A673 (cell line): ENCODE results near the gene OTOG. TPM values are rescaled to one million over a fixed set of nuclear protein-coding genes. Genes with fewer than 3 reads are reported as not detected.

ENCODE experiments used
- BruUV-seq: library from RNA; stranded (reverse); fragments of 400-500 nt; replicated peaks from 2 replicates; lab custom pipeline; 2021; lab: Mats Ljungman, UMichigan
- CTCF ChIA-PET: fragments of 300-600 bp; sonication (Branson Sonifier 250); formaldehyde crosslinking; loops from one replicate; lab custom pipeline; 2022; ENCODE audit warnings: antibody characterized with exemption; lab: Charles Lee
- POLR2A ChIA-PET: fragments of 300-600 bp; sonication (Branson Sonifier 250); formaldehyde crosslinking; loops from one replicate; lab custom pipeline; 2022; ENCODE audit warnings: antibody characterized with exemption; ENCODE audit not compliant: low non-redundant PET; lab: Charles Lee
- DNase-seq: peaks from one replicate; pipeline ENCODE4 v3.0.0-alpha.2; 2015; ENCODE audit warnings: low spot score
- H3K27ac ChIP-seq: fragments of 200-600 bp; sonication (generic); 2 replicates; pipeline ENCODE4 v1.5.1; 2016; ENCODE audit warnings: mixed run types, low read depth, mild to moderate bottlenecking, mixed read lengths, antibody characterized with exemption, low read length; ENCODE audit not compliant: poor library complexity, severe bottlenecking
- H3K27me3 ChIP-seq: fragments of 200-600 bp; sonication (generic); replicated peaks from 2 replicates; pipeline ENCODE4 v1.6.1; 2017; ENCODE audit warnings: mixed run types, low read depth, mild to moderate bottlenecking, mixed read lengths, antibody characterized with exemption, low read length; ENCODE audit not compliant: insufficient read depth, poor library complexity
- H3K36me3 ChIP-seq: fragments of 200-600 bp; sonication (generic); 2 replicates; pipeline ENCODE4 v1.6.1; 2016; ENCODE audit warnings: mixed run types, mild to moderate bottlenecking, mixed read lengths, antibody characterized with exemption, low read length; ENCODE audit not compliant: insufficient read depth, poor library complexity, severe bottlenecking
- H3K4me1 ChIP-seq: fragments of 200-600 bp; sonication (generic); 2 replicates; pipeline ENCODE4 v1.6.1; 2017; ENCODE audit warnings: mixed run types, mild to moderate bottlenecking, mixed read lengths, antibody characterized with exemption, low read length; ENCODE audit not compliant: insufficient read depth, poor library complexity, severe bottlenecking
- H3K4me3 ChIP-seq: fragments of 200-600 bp; sonication (generic); 2 replicates; pipeline ENCODE4 v1.5.1; 2016; ENCODE audit warnings: low read depth, mixed run types, mild to moderate bottlenecking, mixed read lengths, low read length; ENCODE audit not compliant: poor library complexity, severe bottlenecking
- H3K9me3 ChIP-seq: fragments of 200-600 bp; sonication (generic); 2 replicates; pipeline ENCODE4 v1.6.1; 2016; ENCODE audit warnings: mixed run types, low read depth, mild to moderate bottlenecking, mixed read lengths, antibody characterized with exemption, low read length; ENCODE audit not compliant: poor library complexity, severe bottlenecking
- CTCF ChIP-seq: fragments of 300-800, 200-600 bp; sonication (generic); conservative IDR thresholded peaks from 2 replicates; pipeline ENCODE4 v1.5.1; 2017; ENCODE audit warnings: low read depth, mild to moderate bottlenecking, antibody characterized with exemption, low read length, moderate library complexity, mixed read lengths
- EZH2 ChIP-seq: fragments of 200-600 bp; sonication (generic); IDR thresholded peaks from 2 replicates; pipeline ENCODE4 v1.6.1; 2017; ENCODE audit warnings: borderline replicate concordance, low read depth, mild to moderate bottlenecking, mixed read lengths, antibody characterized with exemption, low read length; ENCODE audit not compliant: poor library complexity, severe bottlenecking
- intact Hi-C: fragments of 100-400 bp; cut with micrococcal nuclease; formaldehyde crosslinking; loops from one replicate; pipeline ENCODE4 v1.10.0; 2022; ENCODE audit not compliant: unreplicated experiment
- total RNA-seq: library from RNA; stranded (reverse); gene quantifications from 2 replicates; pipeline ENCODE4 v1.2.3, GENCODE V29; 2021

The OTOG gene
- total RNA-seq, 1 experiment from 2014 or later: not detected

GRCh38 chr11:17642980-17643379, 95.9 kb downstream of the OTOG start:
- ChIA-PET CTCF (no interaction called here), POLR2A (no interaction called here)
- H3K4me1 ChIP-seq: no peaks in the 10 kb centered on the region
- intact Hi-C loops: no loop called here
- TF ChIP-seq CTCF: no peak
- BruUV-seq: no TSS peak
- no peak for DNase-seq
- H3K27me3 ChIP-seq: no peaks in the 10 kb centered on the region
- H3K4me3 ChIP-seq: no peak overlapping the region
- no peak overlapping the region for H3K27ac ChIP-seq
- H3K9me3 ChIP-seq: no peaks in the 10 kb centered on the region
- H3K36me3 ChIP-seq: no peaks in the 10 kb centered on the region

GRCh38 chr11:17643506-17644405, 96.7 kb downstream of the OTOG start:
- H3K4me1 ChIP-seq: peaks cover under 1% of the 10 kb centered on the region
- intact Hi-C loops: no loop called here
- no peak overlapping the region for H3K4me3 ChIP-seq
- no peaks in the 10 kb centered on the region for H3K27me3 ChIP-seq
- no TSS peak for BruUV-seq
- no peak for DNase-seq
- CTCF ChIA-PET: no interaction called here
- no peak overlapping the region for H3K27ac ChIP-seq
- H3K9me3 ChIP-seq: no peaks in the 10 kb centered on the region
- H3K36me3 ChIP-seq: no peaks in the 10 kb centered on the region
- TF ChIP-seq CTCF (no peak), EZH2 (no peak)
- POLR2A ChIA-PET: no interaction called here

- intact Hi-C loops: no loop called here
- Histone ChIP-seq H3K4me3 (no peak overlapping the region), H3K27ac (no peak overlapping the region), H3K9me3 (no peaks in the 10 kb centered on the region), H3K27me3 (no peaks in the 10 kb centered on the region), H3K36me3 (no peaks in the 10 kb centered on the region), H3K4me1 (peaks cover 16% of the 10 kb centered on the region)
- no peak for DNase-seq
- ChIA-PET CTCF (no interaction called here), POLR2A (no interaction called here)
- TF ChIP-seq EZH2 (no peak), CTCF (no peak)
- BruUV-seq: no TSS peak
Measured at GRCh38 chr11:17645190-17645970, 98.3 kb downstream of the OTOG start.
